Karpas-422 (cell line): Measurements from ENCODE around the gene CES3. TPM values are rescaled to one million over a fixed set of nuclear protein-coding genes. Genes with fewer than 3 reads are reported as not detected.

Experiments
- DNase-seq: peaks from one replicate; pipeline ENCODE4 v3.0.0-alpha.2; 2015
- H2AFZ ChIP-seq: fragments of 200-600 bp; sonication (generic); 2 replicates; pipeline ENCODE4 v1.6.1; 2014; ENCODE audit warnings: antibody characterized with exemption, low read length, mixed read lengths
- H3K27ac ChIP-seq: fragments of 200-600 bp; sonication (generic); 2 replicates; pipeline ENCODE4 v1.5.1; 2014; ENCODE audit warnings: mild to moderate bottlenecking, low read length, moderate library complexity
- H3K27me3 ChIP-seq: fragments of 200-600 bp; sonication (generic); 2 replicates; pipeline ENCODE4 v1.6.1; 2014; ENCODE audit warnings: low read length, mixed read lengths
- H3K36me3 ChIP-seq: fragments of 200-600 bp; sonication (generic); 2 replicates; pipeline ENCODE4 v1.6.1; 2014; ENCODE audit warnings: low read length, mixed read lengths; ENCODE audit not compliant: insufficient read depth
- H3K4me1 ChIP-seq: fragments of 200-600 bp; sonication (generic); 2 replicates; pipeline ENCODE4 v1.6.1; 2014; ENCODE audit warnings: mild to moderate bottlenecking, low read length, mixed read lengths
- H3K4me2 ChIP-seq: fragments of 200-600 bp; sonication (generic); 2 replicates; pipeline ENCODE4 v1.6.1; 2014; ENCODE audit warnings: low read length, low read depth, mild to moderate bottlenecking; ENCODE audit not compliant: poor library complexity, severe bottlenecking
- H3K4me3 ChIP-seq: fragments of 200-600 bp; sonication (generic); 2 replicates; pipeline ENCODE4 v1.5.1; 2014; ENCODE audit warnings: mild to moderate bottlenecking, antibody characterized with exemption, low read length, mixed read lengths
- H3K79me2 ChIP-seq: fragments of 200-600 bp; sonication (generic); 2 replicates; pipeline ENCODE4 v1.6.1; 2014; ENCODE audit warnings: mild to moderate bottlenecking, low read length, mixed read lengths
- H3K9ac ChIP-seq: fragments of 200-600 bp; sonication (generic); 2 replicates; pipeline ENCODE4 v1.6.0; 2014; ENCODE audit warnings: low read length
- H3K9me2 ChIP-seq: fragments of 200-600 bp; sonication (generic), shearing (Covaris generic); replicated peaks from 2 replicates; pipeline ENCODE4 v1.6.0; 2014; ENCODE audit warnings: mild to moderate bottlenecking, low read length, moderate library complexity; ENCODE audit not compliant: insufficient read depth
- H3K9me3 ChIP-seq: fragments of 300-700, 200-600 bp; sonication (generic); 2 replicates; pipeline ENCODE4 v1.6.1; 2014; ENCODE audit warnings: low read length, mixed read lengths
- H4K20me1 ChIP-seq: fragments of 200-600 bp; sonication (generic); 2 replicates; pipeline ENCODE4 v1.6.1; 2014; ENCODE audit warnings: mild to moderate bottlenecking, antibody characterized with exemption, low read length, low read depth; ENCODE audit not compliant: insufficient read depth
- total RNA-seq: library from RNA; depleted of rRNA; stranded (reverse); fragments of >200 nt; shearing (Covaris generic); gene quantifications from 2 replicates; pipeline ENCODE4 v1.2.3, GENCODE V29; 2014; ENCODE audit warnings: low replicate concordance

The CES3 gene
- total RNA-seq, 1 experiment from 2014 or later: 20.9 TPM

DNA sequence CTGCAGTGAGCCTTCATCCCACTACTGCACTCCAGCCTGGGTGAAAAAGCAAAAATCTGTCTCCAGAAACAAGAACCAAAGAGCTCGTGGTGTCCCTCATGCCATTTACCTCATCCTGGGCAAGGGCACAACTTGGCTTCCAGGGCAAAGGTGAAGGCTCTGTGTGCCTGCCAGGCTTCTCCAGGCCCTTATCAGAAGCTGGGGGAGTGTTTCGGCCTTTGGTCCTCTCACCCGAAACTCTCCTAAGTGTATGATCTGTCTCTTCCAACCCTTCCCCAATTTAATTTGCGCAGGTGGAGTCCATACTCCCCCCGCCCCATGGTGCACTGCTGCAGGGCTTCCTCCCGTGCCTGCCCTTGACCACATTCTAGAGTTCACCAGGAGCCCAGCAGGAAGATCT lies 24.6 kb upstream of the CES3 start:
- no peak overlapping the region for H3K4me2 ChIP-seq
- no peak overlapping the region for H3K4me3 ChIP-seq
- H3K36me3 ChIP-seq: 0 out of 2 replicates have a peak, but pooled peaks cover 11% of the 10 kb centered on the region
- no peaks in the 10 kb centered on the region for H3K9me3 ChIP-seq
- H3K9ac ChIP-seq: no peak overlapping the region
- no peaks in the 10 kb centered on the region for H3K27me3 ChIP-seq
- H3K4me1 ChIP-seq: peaks cover 25% of the 10 kb centered on the region
- no peak overlapping the region for H2AFZ ChIP-seq
- no peak for DNase-seq
- H4K20me1 ChIP-seq: peaks cover 12% of the 10 kb centered on the region; the same call in 1 of the 2 replicates
- no peak overlapping the region for H3K27ac ChIP-seq
- no peaks in the 10 kb centered on the region for H3K9me2 ChIP-seq
- H3K79me2 ChIP-seq: peaks cover 42% of the 10 kb centered on the region

DNA sequence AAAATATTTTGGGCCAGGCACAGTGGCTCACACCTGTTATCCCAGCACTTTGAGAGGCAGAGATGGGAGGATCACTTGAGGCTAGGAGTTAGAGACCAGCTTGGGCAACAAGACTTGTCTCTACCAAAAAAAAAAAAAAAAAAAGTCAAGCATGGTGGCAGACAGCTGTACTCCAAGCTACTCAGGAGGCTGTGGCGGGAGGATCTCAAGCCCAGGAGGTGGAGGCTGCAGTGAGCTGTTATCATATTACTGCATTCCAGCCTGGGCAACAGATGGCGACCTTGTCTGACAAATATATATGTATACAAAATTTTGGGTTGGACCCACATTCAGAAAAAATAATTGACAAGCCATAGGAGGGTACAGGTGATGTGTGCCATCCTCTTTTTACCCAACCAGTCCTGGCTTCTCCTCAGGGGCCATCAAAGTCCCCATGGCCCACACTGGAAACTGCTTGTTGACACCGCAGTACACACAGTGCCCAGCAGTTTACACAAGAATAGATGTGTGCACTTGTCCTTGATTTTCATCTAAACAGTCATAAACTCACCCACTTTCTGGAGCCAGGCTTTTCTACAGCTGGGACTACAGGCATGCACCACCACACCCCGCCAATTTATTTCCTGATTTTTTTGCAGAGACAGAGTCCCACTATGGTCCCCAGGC lies 24.0 kb upstream of the CES3 start:
- Histone ChIP-seq H3K79me2 (peaks cover 42% of the 10 kb centered on the region), H3K9me2 (no peaks in the 10 kb centered on the region), H3K4me1 (peaks cover 25% of the 10 kb centered on the region), H3K36me3 (0 out of 2 replicates have a peak, but pooled peaks cover 6% of the 10 kb centered on the region), H3K27me3 (no peaks in the 10 kb centered on the region), H4K20me1 (peaks cover 12% of the 10 kb centered on the region; the same call in 1 of the 2 replicates), H3K9ac (no peak overlapping the region), H3K27ac (no peak overlapping the region), H3K4me2 (no peak overlapping the region), H3K9me3 (no peaks in the 10 kb centered on the region), H2AFZ (no peak overlapping the region), H3K4me3 (no peak overlapping the region)
- DNase-seq: peak; percentile 41

GRCh38 chr16:66937725-66938337 lies 23.2 kb upstream of the CES3 start:
- peaks cover 9% of the 10 kb centered on the region; the same call in 1 of the 2 replicates for H4K20me1 ChIP-seq
- no peak overlapping the region for H3K9ac ChIP-seq
- H3K79me2 ChIP-seq: peaks cover 37% of the 10 kb centered on the region

DNA sequence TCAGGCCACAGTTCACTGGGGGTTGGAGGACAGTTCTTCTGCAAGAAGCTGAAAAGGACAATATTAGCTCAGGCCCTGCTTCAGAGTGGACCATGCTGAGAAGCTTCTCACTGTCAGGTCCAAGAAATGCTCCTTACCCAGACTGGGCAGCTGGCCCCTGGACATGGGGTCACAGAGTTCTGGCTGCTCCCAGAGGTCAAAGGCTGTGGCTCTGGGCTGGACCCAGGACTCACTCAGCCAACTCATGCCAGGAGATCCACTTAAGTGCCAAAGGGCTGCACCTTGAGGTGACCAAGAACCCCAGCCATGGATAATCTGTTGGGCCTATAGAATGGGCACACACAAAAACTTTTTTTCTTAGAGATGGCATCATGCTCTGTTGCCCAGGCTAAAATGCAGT lies 21.7 kb upstream of the CES3 start:
- peaks cover 23% of the 10 kb centered on the region for H3K79me2 ChIP-seq
- H3K4me3 ChIP-seq: no peak overlapping the region
- 0 out of 2 replicates have a peak, but pooled peaks cover 2% of the 10 kb centered on the region for H3K36me3 ChIP-seq
- H3K4me1 ChIP-seq: peaks cover 11% of the 10 kb centered on the region
- no peaks in the 10 kb centered on the region for H3K9me3 ChIP-seq
- no peaks in the 10 kb centered on the region for H4K20me1 ChIP-seq
- H3K27ac ChIP-seq: no peak overlapping the region
- no peak for DNase-seq
- no peak overlapping the region for H3K4me2 ChIP-seq
- H3K9ac ChIP-seq: no peak overlapping the region
- H3K27me3 ChIP-seq: no peaks in the 10 kb centered on the region
- H2AFZ ChIP-seq: no peak overlapping the region
- H3K9me2 ChIP-seq: no peaks in the 10 kb centered on the region

More at GRCh38 chr16:66937725-66938337, 23.2 kb upstream of the CES3 start:
- no peaks in the 10 kb centered on the region for H3K9me3 ChIP-seq
- DNase-seq: no peak
- H3K9me2 ChIP-seq: no peaks in the 10 kb centered on the region
- no peak overlapping the region for H3K4me2 ChIP-seq
- 0 out of 2 replicates have a peak, but pooled peaks cover 2% of the 10 kb centered on the region for H3K36me3 ChIP-seq
- H3K27me3 ChIP-seq: no peaks in the 10 kb centered on the region
- H3K27ac ChIP-seq: no peak overlapping the region
- peaks cover 19% of the 10 kb centered on the region for H3K4me1 ChIP-seq
- no peak overlapping the region for H3K4me3 ChIP-seq
- H2AFZ ChIP-seq: no peak overlapping the region

GRCh38 chr16:66940236-66940635 lies 20.8 kb upstream of the CES3 start:
- Histone ChIP-seq H2AFZ (no peak overlapping the region), H3K9ac (no peak overlapping the region), H3K4me3 (no peak overlapping the region), H3K79me2 (peaks cover 14% of the 10 kb centered on the region), H4K20me1 (no peaks in the 10 kb centered on the region), H3K36me3 (0 out of 2 replicates have a peak, but pooled peaks cover 2% of the 10 kb centered on the region), H3K4me1 (peaks cover 8% of the 10 kb centered on the region), H3K9me3 (no peaks in the 10 kb centered on the region), H3K9me2 (no peaks in the 10 kb centered on the region), H3K4me2 (no peak overlapping the region), H3K27ac (no peak overlapping the region), H3K27me3 (no peaks in the 10 kb centered on the region)
- DNase-seq: no peak

DNA sequence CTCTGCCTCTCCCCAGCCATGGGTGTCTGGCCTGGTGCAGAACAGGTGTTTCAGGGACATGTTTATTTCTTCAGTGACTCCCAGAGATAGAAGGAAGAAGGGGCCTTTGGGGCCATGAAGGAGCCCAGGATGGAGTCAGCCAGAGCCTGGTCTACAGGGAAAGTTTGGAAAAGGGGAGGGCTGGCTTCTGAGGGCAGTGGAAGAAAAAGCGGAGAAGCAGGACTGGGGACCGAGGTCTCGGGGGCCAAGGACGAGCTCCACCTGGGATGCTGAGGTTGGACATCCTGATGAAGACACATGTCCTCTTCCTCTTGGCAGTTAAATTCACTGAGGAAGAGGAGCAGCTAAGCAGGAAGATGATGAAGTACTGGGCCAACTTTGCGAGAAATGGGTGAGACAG lies 18.1 kb upstream of the CES3 start:
- Histone ChIP-seq H3K79me2 (no peaks in the 10 kb centered on the region), H3K36me3 (0 out of 2 replicates have a peak, but pooled peaks cover 2% of the 10 kb centered on the region), H3K9ac (no peak overlapping the region), H3K4me2 (no peak overlapping the region), H3K4me3 (no peak overlapping the region), H3K9me3 (no peaks in the 10 kb centered on the region), H3K9me2 (no peaks in the 10 kb centered on the region), H3K27ac (no peak overlapping the region), H3K4me1 (peaks cover 3% of the 10 kb centered on the region; the same call in 1 of the 2 replicates), H4K20me1 (no peaks in the 10 kb centered on the region), H2AFZ (no peak overlapping the region), H3K27me3 (no peaks in the 10 kb centered on the region)
- DNase-seq: no peak

DNA sequence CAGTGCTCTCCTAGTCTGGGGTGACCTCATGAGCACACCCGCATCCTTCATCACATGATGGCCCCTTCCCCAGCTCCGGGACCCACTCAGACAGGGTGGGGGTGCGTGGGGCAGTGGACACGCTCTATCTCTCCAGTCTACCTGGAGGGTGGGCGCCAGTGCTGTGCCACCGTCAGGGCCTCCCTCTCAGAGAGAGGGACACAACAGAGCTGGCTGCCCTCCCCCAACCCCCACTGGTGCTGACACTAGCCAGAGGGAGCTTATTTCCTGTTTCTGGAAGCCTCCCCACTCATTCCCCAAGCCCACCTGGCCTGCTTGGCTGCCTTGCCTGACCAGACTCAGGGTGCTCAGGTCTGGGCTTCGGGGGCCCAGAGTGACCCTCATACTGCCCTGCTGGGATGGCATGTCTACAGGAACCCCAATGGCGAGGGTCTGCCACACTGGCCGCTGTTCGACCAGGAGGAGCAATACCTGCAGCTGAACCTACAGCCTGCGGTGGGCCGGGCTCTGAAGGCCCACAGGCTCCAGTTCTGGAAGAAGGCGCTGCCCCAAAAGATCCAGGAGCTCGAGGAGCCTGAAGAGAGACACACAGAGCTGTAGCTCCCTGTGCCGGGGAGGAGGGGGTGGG lies 17.5 kb upstream of the CES3 start:
- no peaks in the 10 kb centered on the region for H3K79me2 ChIP-seq
- H3K9me2 ChIP-seq: no peaks in the 10 kb centered on the region
- 0 out of 2 replicates have a peak, but pooled peaks cover 2% of the 10 kb centered on the region for H3K36me3 ChIP-seq
- H3K4me2 ChIP-seq: no peak overlapping the region
- no peaks in the 10 kb centered on the region for H3K9me3 ChIP-seq
- H3K27ac ChIP-seq: no peak overlapping the region
- no peak overlapping the region for H3K4me3 ChIP-seq
- H2AFZ ChIP-seq: no peak overlapping the region
- peaks cover 3% of the 10 kb centered on the region; the same call in 1 of the 2 replicates for H3K4me1 ChIP-seq
- H3K27me3 ChIP-seq: no peaks in the 10 kb centered on the region
- no peaks in the 10 kb centered on the region for H4K20me1 ChIP-seq
- no peak for DNase-seq
- no peak overlapping the region for H3K9ac ChIP-seq

GRCh38 chr16:66944054-66944441 lies 17.0 kb upstream of the CES3 start:
- no peaks in the 10 kb centered on the region for H4K20me1 ChIP-seq
- no peak overlapping the region for H3K4me3 ChIP-seq
- peaks cover 3% of the 10 kb centered on the region; the same call in 1 of the 2 replicates for H3K4me1 ChIP-seq
- no peak overlapping the region for H3K4me2 ChIP-seq
- no peak overlapping the region for H3K27ac ChIP-seq
- H3K9ac ChIP-seq: no peak overlapping the region
- H2AFZ ChIP-seq: no peak overlapping the region
- no peaks in the 10 kb centered on the region for H3K9me3 ChIP-seq
- 0 out of 2 replicates have a peak, but pooled peaks cover 2% of the 10 kb centered on the region for H3K36me3 ChIP-seq
- no peaks in the 10 kb centered on the region for H3K79me2 ChIP-seq
- H3K9me2 ChIP-seq: no peaks in the 10 kb centered on the region
- DNase-seq: no peak
- no peaks in the 10 kb centered on the region for H3K27me3 ChIP-seq
